ENCODE results near the gene TANC1. TPM values are rescaled to one million over a fixed set of nuclear protein-coding genes. Genes with fewer than 3 reads are reported as not detected.

Gene TANC1
- total and polyA plus RNA-seq, 7 donors: 3.6 to 74.5 (median 47.0) TPM

- 61 to 76% methylated on average over 13 of the region's 13 CpGs for WGBS, 2 donors
Observed at GRCh38 chr2:159129824-159130223, 161.4 kb downstream of the TANC1 start.

GRCh38 chr2:159130302-159130701 is 161.9 kb downstream of the TANC1 start:
- Histone ChIP-seq H3K27ac (peak overlapping the region in 2 of 4 donors; percentile 19 to 55), H3K27me3 (no peaks in the 10 kb centered on the region), H3K9me3 (no peaks in the 10 kb centered on the region), H3K4me1 (peaks cover 0 to 65% (median 55%) of the 10 kb centered on the region in 4 donors), H3K36me3 (no peaks in the 10 kb centered on the region), H3K4me3 (no peak overlapping the region)
- intact Hi-C loops (cut with DNase I): loop anchor here (10.0 kb wide), 1 partner anchor 474 kb away; no protein-coding TSS in a partner anchor
- no peak for DNase-seq
- no peak for TF ChIP-seq EP300 (IDR thresholded peaks at IDR 0.05)
- TF ChIP-seq CTCF (IDR thresholded peaks at IDR 0.05): no peak
- 67 to 78% methylated on average over 6 of the region's 6 CpGs for WGBS, 2 donors

More at GRCh38 chr2:159129824-159130223, 161.4 kb downstream of the TANC1 start:
- Histone ChIP-seq H3K27me3 (no peaks in the 10 kb centered on the region), H3K36me3 (no peaks in the 10 kb centered on the region), H3K4me3 (no peak overlapping the region), H3K9me3 (no peaks in the 10 kb centered on the region), H3K27ac (peak overlapping the region in 1 of 4 donors; percentile 19), H3K4me1 (peaks cover 0 to 65% (median 55%) of the 10 kb centered on the region in 4 donors)
- intact Hi-C loops (cut with DNase I): loop anchor here (10.0 kb wide), 1 partner anchor 475 kb away; no protein-coding TSS in a partner anchor
- TF ChIP-seq POLR2AphosphoS5 (IDR thresholded peaks at IDR 0.05) (no peak), EP300 (IDR thresholded peaks at IDR 0.05) (no peak), CTCF (IDR thresholded peaks at IDR 0.05) (no peak), POLR2A (IDR thresholded peaks at IDR 0.05) (no peak)
- DNase-seq: no peak

GRCh38 chr2:159131267-159131913 is 162.9 kb downstream of the TANC1 start:
- Histone ChIP-seq H3K4me1 (peaks cover 0 to 70% (median 57%) of the 10 kb centered on the region in 4 donors), H3K4me3 (no peak overlapping the region), H3K27me3 (no peaks in the 10 kb centered on the region), H3K27ac (peak overlapping the region in 3 of 4 donors; percentile 40 to 59 (median 55)), H3K36me3 (no peaks in the 10 kb centered on the region), H3K9me3 (no peaks in the 10 kb centered on the region)
- intact Hi-C loops (cut with DNase I): loop anchor here (10.0 kb wide), 1 partner anchor 473 kb away; no protein-coding TSS in a partner anchor
- no peak for TF ChIP-seq CTCF (IDR thresholded peaks at IDR 0.05)
- TF ChIP-seq POLR2A (IDR thresholded peaks at IDR 0.05): no peak
- no peak for TF ChIP-seq EP300 (IDR thresholded peaks at IDR 0.05)
- no peak for TF ChIP-seq POLR2AphosphoS5 (IDR thresholded peaks at IDR 0.05)
- WGBS, 2 donors: 65 to 76% methylated on average over 7 of the region's 7 CpGs
- DNase-seq: no peak

GRCh38 chr2:159131914-159132281 is 163.5 kb downstream of the TANC1 start:
- TF ChIP-seq EP300 (IDR thresholded peaks at IDR 0.05) (no peak), POLR2AphosphoS5 (IDR thresholded peaks at IDR 0.05) (no peak), CTCF (IDR thresholded peaks at IDR 0.05) (no peak), POLR2A (IDR thresholded peaks at IDR 0.05) (no peak)
- 29 to 55% methylated on average over 4 of the region's 4 CpGs for WGBS, 2 donors
- no peaks in the 10 kb centered on the region for H3K9me3 ChIP-seq
- H3K27ac ChIP-seq: peak overlapping the region in 3 of 4 donors; percentile 40 to 59 (median 55)
- no peak for DNase-seq
- H3K4me3 ChIP-seq: no peak overlapping the region
- H3K4me1 ChIP-seq: peaks cover 0 to 70% (median 60%) of the 10 kb centered on the region in 4 donors
- H3K27me3 ChIP-seq: no peaks in the 10 kb centered on the region
- H3K36me3 ChIP-seq: no peaks in the 10 kb centered on the region
- intact Hi-C loops (cut with DNase I): loop anchor here (10.0 kb wide), 1 partner anchor 473 kb away; no protein-coding TSS in a partner anchor

All from sigmoid colon (tissue), 7 donors.